ENCODE results near the gene HMCN1.
"Not testable (repeated sequence)": the region's sequence is repeated elsewhere in the genome, so short reads cannot be mapped to it uniquely, and the experiment has no call there.

The HMCN1 gene

DNA sequence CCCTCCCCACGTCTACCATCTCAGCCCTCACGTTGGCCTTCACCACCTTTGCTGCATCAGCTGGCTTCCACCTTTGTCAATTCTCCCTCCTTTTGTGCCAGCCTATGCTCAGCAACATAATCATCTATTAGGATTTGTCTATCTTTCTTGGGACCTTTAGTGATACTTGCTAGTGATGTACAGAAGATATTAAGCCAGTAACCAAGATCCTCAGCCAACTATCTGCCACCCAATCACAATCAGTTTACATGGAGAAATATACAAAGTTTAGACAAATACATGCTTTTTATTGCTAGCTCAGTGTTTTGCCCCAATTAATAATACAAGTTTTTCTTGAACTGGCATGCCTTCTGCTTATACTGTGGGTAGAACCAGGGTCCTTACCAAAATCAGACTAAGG lies 468.6 kb downstream of the HMCN1 start:
- DNase-seq (ENCODE audit: low spot score), result no peak

GRCh38 chr1:186206048-186206570 lies 471.9 kb downstream of the HMCN1 start:
- no peak for DNase-seq (ENCODE audit: low spot score)

DNA sequence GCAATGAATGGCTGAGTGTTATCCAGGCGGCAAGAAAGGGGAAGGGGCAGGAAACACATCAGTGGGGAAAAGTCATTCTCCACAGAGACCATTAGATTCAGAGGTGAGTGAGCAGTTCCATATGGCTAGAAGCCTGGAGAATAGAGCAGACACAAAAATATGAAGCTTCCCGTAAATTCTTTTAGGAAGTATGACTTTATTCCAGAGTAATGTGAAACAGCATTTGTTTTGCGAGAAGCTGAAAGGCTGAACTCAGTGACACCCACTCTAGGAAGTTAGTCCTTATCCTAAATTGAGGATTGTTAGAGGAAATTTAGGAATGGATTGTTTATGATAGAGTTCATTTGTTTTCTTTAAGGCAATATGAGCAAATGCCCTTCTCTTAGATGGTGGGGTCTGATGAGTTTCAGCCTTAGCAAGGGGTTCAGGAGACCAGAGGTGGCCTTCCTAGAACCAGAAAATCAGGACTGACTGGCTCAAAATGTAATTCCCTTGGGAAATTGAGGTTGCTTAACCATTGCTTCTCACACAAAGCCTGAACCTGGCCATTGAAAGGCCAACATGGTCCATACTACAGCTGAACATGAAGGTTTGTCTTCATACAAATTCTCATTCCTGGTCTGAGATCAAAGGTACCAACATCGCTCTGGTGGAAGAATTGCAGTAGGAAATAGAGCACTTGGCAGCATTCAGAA lies 473.3 kb downstream of the HMCN1 start:
- no peak for DNase-seq (ENCODE audit: low spot score)

- no peak for DNase-seq (ENCODE audit: low spot score)
Measured at GRCh38 chr1:186208405-186209129, 474.4 kb downstream of the HMCN1 start.

- no peak for DNase-seq (ENCODE audit: low spot score)
Measured at GRCh38 chr1:186210258-186210657, 476.1 kb downstream of the HMCN1 start.

DNA sequence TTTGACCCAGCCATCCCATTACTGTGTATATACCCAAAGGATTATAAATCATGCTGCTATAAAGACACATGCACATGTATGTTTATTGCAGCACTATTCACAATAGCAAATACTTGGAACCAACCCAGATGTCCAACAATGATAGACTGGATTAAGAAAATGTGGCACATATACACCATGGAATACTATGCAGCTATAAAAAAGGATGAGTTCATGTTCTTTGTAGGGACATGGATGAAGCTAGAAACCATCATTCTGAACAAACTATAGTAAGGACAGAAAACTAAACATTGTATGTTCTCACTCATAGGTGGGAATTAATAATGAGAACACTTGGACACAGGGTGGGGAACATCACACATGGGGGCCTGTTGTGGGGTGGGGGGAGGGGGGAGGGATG lies 477.4 kb downstream of the HMCN1 start:
- not testable (repeated sequence) for DNase-seq (ENCODE audit: low spot score)

GRCh38 chr1:186212568-186213224 lies 478.5 kb downstream of the HMCN1 start:
- DNase-seq (ENCODE audit: low spot score), result peak; percentile 76

DNA sequence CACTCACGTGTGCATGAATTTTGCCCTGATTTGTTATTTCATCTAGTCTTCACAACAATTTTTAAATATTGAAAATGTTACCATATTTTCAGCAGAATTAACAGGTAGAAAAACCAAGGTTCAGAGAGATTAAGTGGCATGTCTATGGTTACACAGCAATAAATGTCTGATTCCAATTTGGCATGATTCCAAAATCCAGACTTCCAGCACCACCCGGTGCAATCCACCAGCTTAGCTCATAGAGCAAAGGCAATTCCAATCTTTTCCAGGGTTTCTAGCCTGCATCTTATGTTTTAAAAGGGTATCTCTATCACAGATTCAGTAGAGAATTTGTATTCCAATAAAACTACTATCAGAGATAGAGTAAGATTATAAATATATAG lies 479.0 kb downstream of the HMCN1 start:
- DNase-seq (ENCODE audit: low spot score), result no peak

DNA sequence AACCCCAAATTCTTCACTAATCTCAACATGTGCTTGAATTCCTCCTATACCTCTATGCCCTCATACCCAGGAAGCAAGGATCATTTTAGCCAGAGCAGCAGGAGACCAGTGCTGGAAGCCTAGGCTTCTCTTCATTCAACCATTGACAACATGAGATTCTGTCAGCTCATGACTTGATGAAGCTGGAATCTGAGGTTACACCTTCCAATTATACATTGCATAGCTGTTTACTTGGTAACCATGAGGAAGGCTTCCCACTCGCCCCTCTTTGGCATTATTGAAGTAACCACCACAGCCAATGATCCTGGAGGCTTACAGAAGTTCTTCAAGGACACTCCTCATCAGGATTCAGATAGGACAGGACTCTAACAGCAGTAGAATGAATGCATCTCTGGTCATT lies 480.6 kb downstream of the HMCN1 start:
- DNase-seq (ENCODE audit: low spot score), result no peak

DNA sequence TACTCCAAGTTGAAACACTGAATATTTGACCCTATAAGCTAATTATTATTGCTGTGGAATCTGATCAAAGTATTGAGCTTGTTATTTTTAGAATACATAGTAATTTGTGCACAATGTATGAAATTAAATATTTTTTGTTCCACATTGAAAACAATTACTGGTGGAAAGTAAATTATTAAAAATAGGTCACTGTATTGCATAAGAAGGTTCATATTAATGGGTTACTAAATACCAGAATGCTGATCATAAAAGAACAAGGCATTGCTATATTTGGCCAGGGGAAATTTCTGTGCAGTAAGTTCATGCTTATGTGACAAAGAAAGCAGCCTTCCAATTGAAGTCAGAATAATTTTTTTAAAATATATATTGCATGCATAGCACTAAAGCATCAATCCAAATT lies 481.4 kb downstream of the HMCN1 start:
- no peak for DNase-seq (ENCODE audit: low spot score)

DNA sequence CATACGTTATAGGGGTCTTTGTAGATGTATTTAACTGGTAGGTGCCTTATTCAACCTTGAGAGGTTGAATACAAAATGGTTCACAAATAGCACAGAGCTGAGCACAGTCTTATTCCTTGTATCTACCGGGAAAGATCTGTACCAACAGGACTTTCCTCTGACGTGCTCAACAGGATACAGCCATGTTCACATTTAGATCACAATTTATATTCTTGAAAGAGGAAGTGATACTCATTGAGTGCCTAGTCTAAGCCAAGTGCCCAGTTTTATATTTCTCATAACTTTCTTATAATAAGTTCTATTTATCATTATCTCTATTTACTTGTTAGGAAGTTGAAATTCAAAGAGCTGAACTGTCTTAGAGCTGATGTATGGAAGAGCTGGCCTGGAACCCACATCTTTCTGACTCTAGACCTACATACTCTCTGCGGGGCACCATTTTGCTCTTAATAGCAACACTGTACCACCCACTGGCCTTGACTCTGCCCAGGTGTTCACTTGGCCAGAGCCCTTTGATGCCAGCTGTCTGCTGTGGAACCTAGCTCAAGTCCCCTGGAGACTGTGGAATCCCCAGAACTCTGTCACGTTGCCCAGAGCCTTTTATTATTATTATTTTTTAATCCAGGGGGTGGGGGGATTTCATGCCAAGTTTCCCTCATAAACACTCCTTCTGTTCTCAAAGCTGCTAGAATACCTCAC lies 484.6 kb downstream of the HMCN1 start:
- no peak for DNase-seq (ENCODE audit: low spot score)

GRCh38 chr1:186220067-186220466 lies 485.9 kb downstream of the HMCN1 start:
- DNase-seq (ENCODE audit: low spot score), result no peak

DNA sequence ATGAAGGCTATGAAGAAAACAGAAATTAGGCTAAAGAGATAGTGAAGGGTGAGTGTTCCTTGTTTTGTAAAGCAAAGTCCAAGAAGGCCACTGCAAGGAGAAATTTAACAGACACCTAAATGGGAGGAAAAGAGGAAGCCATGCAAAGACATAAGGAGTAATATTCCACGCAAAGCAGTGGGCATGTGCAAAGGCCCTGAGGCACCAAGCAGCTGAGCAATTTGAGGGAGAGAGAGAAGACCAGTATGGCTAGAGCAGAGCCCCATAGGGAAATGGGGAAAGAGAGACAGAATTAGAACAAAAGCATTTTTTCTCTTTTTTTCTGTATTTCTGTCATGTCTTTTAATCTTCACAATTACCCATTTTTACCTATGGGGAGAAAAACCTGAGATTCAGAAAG lies 486.7 kb downstream of the HMCN1 start:
- no peak for DNase-seq (ENCODE audit: low spot score)

GRCh38 chr1:186225096-186225495 lies 490.9 kb downstream of the HMCN1 start:
- DNase-seq (ENCODE audit: low spot score), result no peak

- no peak for DNase-seq (ENCODE audit: low spot score)
Measured at GRCh38 chr1:186228749-186229148, 494.6 kb downstream of the HMCN1 start.

DNA sequence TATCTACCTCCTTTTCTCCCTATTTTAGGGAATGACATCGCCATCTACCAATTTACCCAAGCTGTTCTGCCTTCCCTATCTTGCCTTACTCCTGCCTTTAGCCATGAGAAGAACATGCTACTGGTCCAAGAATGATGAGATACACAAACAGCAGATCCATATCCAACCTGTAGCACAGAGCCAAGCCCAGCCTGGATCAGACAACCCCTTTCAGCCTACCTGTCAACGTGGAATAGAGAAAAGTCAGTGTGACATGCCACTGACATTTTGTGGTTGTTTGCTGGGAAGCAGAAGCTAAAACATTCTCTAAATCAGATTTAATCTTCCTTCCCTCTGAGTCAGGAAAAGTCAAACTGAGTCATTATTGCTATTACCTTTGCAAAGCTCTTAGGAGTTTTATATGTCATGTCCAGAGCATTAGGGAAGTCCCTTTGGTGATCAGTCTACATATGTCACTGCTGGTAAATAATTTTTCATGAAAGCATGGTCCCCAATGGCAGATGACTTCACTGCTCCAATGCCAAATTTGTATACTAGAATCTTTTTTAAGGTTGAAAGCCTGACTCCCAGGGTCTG lies 497.8 kb downstream of the HMCN1 start:
- DNase-seq (ENCODE audit: low spot score), result no peak

- DNase-seq (ENCODE audit: low spot score), result no peak
Measured at GRCh38 chr1:186234976-186235686, 500.9 kb downstream of the HMCN1 start.

- DNase-seq (ENCODE audit: low spot score), result no peak
Measured at GRCh38 chr1:186235696-186236095, 501.5 kb downstream of the HMCN1 start.

DNA sequence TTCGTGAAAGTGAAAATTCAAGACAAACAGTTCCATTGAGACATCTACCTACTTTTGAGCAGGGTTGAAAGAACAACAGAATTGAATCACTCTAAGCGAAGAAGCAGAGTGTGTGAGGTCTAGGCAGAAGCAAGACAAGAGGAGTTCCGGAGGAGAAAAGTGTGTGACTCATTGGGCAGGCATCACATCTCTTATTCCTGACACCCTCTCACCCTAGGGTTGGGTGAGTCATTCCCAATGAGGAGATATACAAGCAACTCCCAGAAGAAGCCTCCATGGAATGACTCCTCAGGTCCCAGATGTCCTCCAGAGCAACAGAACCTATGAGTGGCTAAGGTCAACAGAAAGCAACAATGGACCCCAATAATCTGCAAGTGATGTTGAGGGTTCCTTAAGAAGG lies 502.7 kb downstream of the HMCN1 start:
- no peak for DNase-seq (ENCODE audit: low spot score)

- no peak for DNase-seq (ENCODE audit: low spot score)
Measured at GRCh38 chr1:186239171-186239570, 505.0 kb downstream of the HMCN1 start.

DNA sequence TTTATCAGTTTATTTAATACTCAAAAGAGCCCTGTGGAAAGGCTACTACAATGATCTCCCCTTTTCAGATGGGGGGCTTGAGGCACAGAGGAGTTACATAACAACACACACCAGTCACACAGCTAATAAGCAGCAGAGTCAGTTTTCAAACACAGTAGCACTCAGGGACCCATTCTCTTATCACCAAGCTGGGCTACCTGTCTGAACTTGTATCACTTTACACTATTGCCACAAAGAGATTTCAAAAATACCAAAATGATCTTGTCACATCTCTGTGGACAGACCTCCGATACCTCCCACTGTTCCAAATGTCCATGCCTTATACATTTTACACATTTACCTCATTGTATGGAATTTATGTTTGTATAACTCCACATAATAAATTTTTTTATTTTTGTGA lies 506.2 kb downstream of the HMCN1 start:
- DNase-seq (ENCODE audit: low spot score), result no peak
